HEK293T (cell line): ENCODE data around the gene FOXG1.
A peak's percentile ranks its signal among the peaks of the same experiment; 100 is the strongest.

Experiments
- CTCF ChIA-PET: fragments of 350-600 bp; formaldehyde crosslinking; extraction: SDS; loops from one replicate; lab custom pipeline; 2021; ENCODE audit warnings: antibody characterized with exemption, inconsistent platforms; lab: Yijun Ruan, JAX
- POLR2A ChIA-PET: fragments of 350-600 bp; formaldehyde crosslinking; extraction: SDS; loops from one replicate; lab custom pipeline; 2020; ENCODE audit warnings: antibody characterized with exemption, inconsistent platforms; lab: Yijun Ruan, JAX
- DNase-seq: peaks from one replicate; pipeline ENCODE4 v3.0.0; 2012; ENCODE audit warnings: mixed read lengths; ENCODE audit errors: extremely low spot score
- ARNT ChIP-seq: fragments of 450-650 bp; IDR thresholded peaks from 2 replicates; pipeline ENCODE4 v1.6.1; 2017; ENCODE audit warnings: mild to moderate bottlenecking
- BHLHE40 ChIP-seq: fragments of 450-650 bp; IDR thresholded peaks from 2 replicates; pipeline ENCODE4 v1.6.1; 2016; ENCODE audit warnings: mild to moderate bottlenecking, moderate library complexity, borderline replicate concordance
- CTBP1 ChIP-seq: fragments of 450-650 bp; IDR thresholded peaks from 2 replicates; pipeline ENCODE4 v1.6.1; 2016; ENCODE audit warnings: borderline replicate concordance
- ELF4 ChIP-seq: fragments of 450-650 bp; IDR thresholded peaks from 2 replicates; pipeline ENCODE4 v1.6.1; 2017; ENCODE audit warnings: antibody characterized with exemption
- FOXA1 ChIP-seq: fragments of 450-650 bp; IDR thresholded peaks from 2 replicates; pipeline ENCODE4 v1.6.1; 2016; ENCODE audit warnings: mild to moderate bottlenecking
- FOXK2 ChIP-seq: fragments of 450-650 bp; IDR thresholded peaks from 2 replicates; pipeline ENCODE4 v1.6.1; 2016; ENCODE audit warnings: mild to moderate bottlenecking
- FOXM1 ChIP-seq: fragments of 450-650 bp; IDR thresholded peaks from 2 replicates; pipeline ENCODE4 v1.6.1; 2017; ENCODE audit warnings: mild to moderate bottlenecking, borderline replicate concordance
- HDGF ChIP-seq: fragments of 450-650 bp; IDR thresholded peaks from 2 replicates; pipeline ENCODE4 v1.6.1; 2017; ENCODE audit warnings: antibody characterized with exemption, borderline replicate concordance
- L3MBTL2 ChIP-seq: fragments of 450-650 bp; conservative IDR thresholded peaks from 2 replicates; pipeline ENCODE4 v1.6.1; 2016; ENCODE audit warnings: mild to moderate bottlenecking
- LEF1 ChIP-seq: fragments of 450-650 bp; IDR thresholded peaks from 2 replicates; pipeline ENCODE4 v1.6.1; 2017; ENCODE audit warnings: mild to moderate bottlenecking, borderline replicate concordance
- NFRKB ChIP-seq: fragments of 450-650 bp; IDR thresholded peaks from 2 replicates; pipeline ENCODE4 v1.6.1; 2016; ENCODE audit warnings: mild to moderate bottlenecking, moderate library complexity
- SP1 ChIP-seq: fragments of 450-650 bp; IDR thresholded peaks from 2 replicates; pipeline ENCODE4 v1.6.1; 2017
- SUZ12 ChIP-seq: fragments of 450-650 bp; IDR thresholded peaks from 2 replicates; pipeline ENCODE4 v1.6.1; 2016; ENCODE audit warnings: mild to moderate bottlenecking
- TARDBP ChIP-seq: fragments of 450-650 bp; IDR thresholded peaks from 2 replicates; pipeline ENCODE4 v1.6.1; 2016
- ZNF384 ChIP-seq: fragments of 450-650 bp; IDR thresholded peaks from 2 replicates; pipeline ENCODE4 v1.6.1; 2016
- TF ChIP-seq, protein P1 (sequence below): fragments of 450-650 bp; IDR thresholded peaks from 2 replicates; pipeline ENCODE4 v1.6.1; 2016

FOXG1 gene

DNA sequence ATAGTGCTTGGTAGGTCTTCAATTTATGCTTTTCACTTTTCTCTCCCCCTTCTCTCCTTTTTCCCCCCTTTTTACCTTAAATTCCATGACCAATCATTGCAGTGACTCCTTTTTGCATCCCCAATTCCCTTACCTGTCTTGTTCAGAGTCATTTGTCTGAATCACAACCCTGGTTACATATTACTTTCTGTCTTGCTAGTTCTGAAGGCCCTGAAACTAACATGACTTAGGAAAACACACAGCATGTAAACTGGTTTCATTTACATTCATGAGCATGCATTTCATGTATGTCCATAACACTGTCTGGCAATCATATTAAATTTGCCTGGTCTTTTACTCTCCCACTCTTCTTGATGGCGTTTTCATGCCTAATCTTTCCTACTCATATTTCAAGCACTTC is 20.3 kb upstream of the FOXG1 start:
- DNase-seq: no peak
- ChIA-PET CTCF (interaction anchor here (0.5 kb wide), 1 partner anchor 283 kb away, joined by 3 read pairs; no protein-coding TSS in a partner anchor), POLR2A (no interaction called here)
- TF ChIP-seq SUZ12 (no peak), FOXM1 (no peak), LEF1 (no peak), HDGF (no peak), FOXK2 (no peak), FOXA1 (no peak), BHLHE40 (no peak), L3MBTL2 (no peak), SP1 (no peak), ELF4 (no peak), ZNF384 (no peak), ARNT (no peak), TARDBP (no peak), NFRKB (no peak), CTBP1 (no peak)
- TF ChIP-seq, protein P1, sequence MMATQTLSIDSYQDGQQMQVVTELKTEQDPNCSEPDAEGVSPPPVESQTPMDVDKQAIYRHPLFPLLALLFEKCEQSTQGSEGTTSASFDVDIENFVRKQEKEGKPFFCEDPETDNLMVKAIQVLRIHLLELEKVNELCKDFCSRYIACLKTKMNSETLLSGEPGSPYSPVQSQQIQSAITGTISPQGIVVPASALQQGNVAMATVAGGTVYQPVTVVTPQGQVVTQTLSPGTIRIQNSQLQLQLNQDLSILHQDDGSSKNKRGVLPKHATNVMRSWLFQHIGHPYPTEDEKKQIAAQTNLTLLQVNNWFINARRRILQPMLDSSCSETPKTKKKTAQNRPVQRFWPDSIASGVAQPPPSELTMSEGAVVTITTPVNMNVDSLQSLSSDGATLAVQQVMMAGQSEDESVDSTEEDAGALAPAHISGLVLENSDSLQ: no peak

DNA sequence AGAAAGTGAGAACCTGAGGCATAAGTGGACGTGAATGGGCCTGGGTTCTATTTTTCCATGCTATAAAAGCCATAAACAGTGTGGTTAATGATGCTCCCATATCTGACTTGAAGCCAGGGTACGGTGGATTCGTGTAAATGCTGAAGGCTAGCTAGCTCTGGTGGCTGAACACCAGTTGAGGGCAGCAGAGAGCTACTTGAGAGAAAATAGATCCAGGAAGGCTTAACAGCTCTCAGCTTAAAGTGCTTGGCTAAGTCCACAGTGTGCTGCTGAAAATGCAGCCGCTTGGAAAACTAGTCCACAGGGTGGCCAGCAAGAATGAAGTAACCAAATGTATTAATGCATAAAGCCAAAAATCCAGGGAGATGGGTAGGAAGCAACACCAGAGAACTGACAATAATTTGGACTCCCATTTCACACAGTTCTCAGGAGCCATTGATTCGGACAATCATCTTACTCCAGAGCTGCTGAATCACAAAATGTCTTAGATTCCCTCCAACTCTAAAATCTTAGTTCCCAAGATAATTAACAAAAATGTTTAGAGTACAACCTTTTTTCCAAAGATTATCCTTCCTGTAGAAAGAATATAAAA is 15.0 kb upstream of the FOXG1 start:
- CTCF ChIA-PET: interaction anchor here (1.0 to 1.6 kb wide), 2 partner anchors 13 to 22 kb away, joined by 6 to 12 read pairs; no protein-coding TSS in a partner anchor
- peak; percentile 68 for DNase-seq
- POLR2A ChIA-PET: interaction anchor here (0.8 kb wide), 1 partner anchor 13 kb away, joined by 3 read pairs; no protein-coding TSS in a partner anchor
- TF ChIP-seq SUZ12 (no peak), ZNF384 (no peak), ELF4 (no peak), CTBP1 (no peak), FOXM1 (no peak), L3MBTL2 (no peak), ARNT (no peak), LEF1 (no peak), TARDBP (no peak), HDGF (no peak), NFRKB (no peak), FOXK2 (no peak), BHLHE40 (no peak), SP1 (no peak), FOXA1 (no peak)
- TF ChIP-seq, protein P1: no peak

DNA sequence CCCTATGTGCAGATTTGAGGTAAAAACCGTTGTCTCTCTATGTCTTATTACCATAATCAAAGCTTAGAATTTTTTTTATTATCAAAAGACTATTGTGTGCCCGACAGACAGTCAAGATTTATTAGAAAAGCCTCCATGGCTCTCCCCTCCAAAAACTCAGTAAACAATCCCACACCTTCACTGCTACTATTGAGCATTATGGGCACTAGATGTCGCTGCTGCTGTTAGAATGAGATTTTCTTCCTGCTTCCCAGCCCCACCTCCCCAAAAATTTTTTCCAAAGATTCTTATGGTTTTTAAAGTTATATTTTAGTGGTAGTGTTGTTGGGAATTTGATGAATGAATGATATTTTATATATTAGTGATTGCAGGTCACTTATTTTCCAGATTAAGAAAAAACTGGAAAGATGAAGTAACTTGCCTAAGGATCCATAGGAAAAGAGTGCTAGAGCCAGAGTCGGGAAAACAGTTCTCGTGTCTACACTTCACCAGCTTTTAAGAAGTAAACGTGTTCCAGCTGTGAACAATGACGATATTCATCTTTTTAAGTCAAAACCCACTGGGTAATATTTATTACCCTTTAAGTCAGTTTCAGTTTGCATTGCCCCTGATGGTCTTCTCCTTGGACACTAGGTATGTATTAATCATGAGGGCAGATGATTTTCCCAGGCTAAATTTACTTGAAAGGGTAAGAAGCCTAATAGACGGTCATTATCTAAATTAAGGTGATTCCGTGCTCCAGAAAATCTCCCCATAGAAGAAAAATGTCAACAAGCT is 12.2 kb upstream of the FOXG1 start:
- DNase-seq: peak; percentile 54
- POLR2A ChIA-PET: interaction anchor here (0.9 kb wide), 1 partner anchor 13 kb away, joined by 4 read pairs; no protein-coding TSS in a partner anchor
- CTCF ChIA-PET: interaction anchor here (0.6 to 2.8 kb wide), 5 partner anchors 11 to 780 kb away, joined by 3 to 8 read pairs (median 3); no protein-coding TSS in a partner anchor
- no peak for TF ChIP-seq TARDBP
- TF ChIP-seq, protein P1: peak; percentile 78

DNA sequence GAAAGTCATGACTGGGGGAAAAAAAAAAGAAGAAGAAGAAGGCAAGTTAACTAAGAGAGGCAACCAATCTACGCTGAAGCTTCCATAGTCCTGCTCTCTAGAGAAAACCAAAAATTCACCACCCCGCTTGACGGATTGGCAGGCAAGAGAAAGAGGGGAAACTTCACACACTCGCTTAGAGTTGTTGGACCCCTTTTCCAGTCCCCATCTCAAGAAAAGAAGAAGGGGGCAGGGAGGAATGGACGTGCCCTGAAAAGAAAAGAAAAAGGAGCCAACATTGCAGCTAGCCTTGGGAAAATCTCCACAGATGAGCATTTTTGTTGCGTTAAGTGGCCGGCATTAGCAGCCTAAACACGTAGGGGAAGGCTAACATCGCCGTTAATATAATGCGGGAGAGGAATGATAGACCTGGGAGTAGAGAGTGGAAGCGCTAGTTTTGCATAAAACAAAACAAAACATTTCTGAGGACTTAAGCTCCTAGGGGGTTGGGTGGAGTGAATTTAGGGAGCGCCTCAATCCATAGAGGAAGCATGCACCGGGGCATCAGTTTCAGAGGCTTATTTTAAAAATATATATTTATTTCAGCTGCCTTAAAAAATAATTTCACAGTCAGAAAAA is 11.3 kb upstream of the FOXG1 start:
- TF ChIP-seq FOXK2 (no peak), BHLHE40 (no peak), HDGF (no peak), L3MBTL2 (no peak)
- ChIA-PET POLR2A (interaction anchor here (0.9 kb wide), 1 partner anchor 12 kb away, joined by 4 read pairs; no protein-coding TSS in a partner anchor), CTCF (interaction anchor here (0.6 to 2.8 kb wide), 4 partner anchors 12 to 779 kb away, joined by 3 to 8 read pairs (median 3); no protein-coding TSS in a partner anchor)
- no peak for DNase-seq

GRCh38 chr14:28755884-28756268 is 10.7 kb upstream of the FOXG1 start:
- no peak for DNase-seq
- TF ChIP-seq NFRKB (no peak), HDGF (no peak), ZNF384 (no peak), BHLHE40 (no peak), SUZ12 (no peak), CTBP1 (no peak), LEF1 (no peak), SP1 (no peak), L3MBTL2 (no peak), FOXK2 (no peak), ELF4 (no peak), ARNT (no peak), FOXA1 (no peak), FOXM1 (no peak), TARDBP (no peak)
- TF ChIP-seq, protein P1: no peak
- CTCF ChIA-PET: interaction anchor here (1.1 to 2.8 kb wide), 2 partner anchors 19 to 778 kb away, joined by 3 to 8 read pairs; no protein-coding TSS in a partner anchor
- POLR2A ChIA-PET: no interaction called here
